ENCODE measurements around the gene RAB11FIP4.

RAB11FIP4 gene

GRCh38 chr17:31527606-31528005, 136.1 kb downstream of the RAB11FIP4 start:
- FAIRE-seq = no peak

- FAIRE-seq = no peak
Measured at GRCh38 chr17:31528291-31528874, 136.9 kb downstream of the RAB11FIP4 start.

GRCh38 chr17:31529841-31530251, 138.4 kb downstream of the RAB11FIP4 start:
- FAIRE-seq = no peak

GRCh38 chr17:31530391-31530985, 139.0 kb downstream of the RAB11FIP4 start:
- no peak for FAIRE-seq

- FAIRE-seq = no peak
Measured at GRCh38 chr17:31531336-31531980, 140.0 kb downstream of the RAB11FIP4 start.

- no peak for FAIRE-seq
Measured at GRCh38 chr17:31532081-31532480, 140.6 kb downstream of the RAB11FIP4 start.

GRCh38 chr17:31532526-31532925, 141.1 kb downstream of the RAB11FIP4 start:
- no peak for FAIRE-seq

- no peak for FAIRE-seq
Measured at GRCh38 chr17:31533546-31534155, 142.2 kb downstream of the RAB11FIP4 start.

- no peak for FAIRE-seq
Measured at GRCh38 chr17:31534223-31534888, 142.9 kb downstream of the RAB11FIP4 start.

GRCh38 chr17:31535581-31535981, 144.1 kb downstream of the RAB11FIP4 start:
- FAIRE-seq = no peak

- FAIRE-seq = no peak
Measured at GRCh38 chr17:31536451-31536850, 145.0 kb downstream of the RAB11FIP4 start.

- FAIRE-seq = no peak
Measured at GRCh38 chr17:31537565-31538011, 146.1 kb downstream of the RAB11FIP4 start.

- FAIRE-seq = no peak
Measured at GRCh38 chr17:31538080-31538762, 146.7 kb downstream of the RAB11FIP4 start.

GRCh38 chr17:31540602-31541307, 149.3 kb downstream of the RAB11FIP4 start:
- FAIRE-seq = no peak

- no peak for FAIRE-seq
Measured at GRCh38 chr17:31541559-31541958, 150.1 kb downstream of the RAB11FIP4 start.

GRCh38 chr17:31544186-31544585, 152.7 kb downstream of the RAB11FIP4 start:
- FAIRE-seq = no peak

GRCh38 chr17:31546650-31547049, 155.2 kb downstream of the RAB11FIP4 start:
- no peak for FAIRE-seq

- no peak for FAIRE-seq
Measured at GRCh38 chr17:31548709-31549108, 157.2 kb downstream of the RAB11FIP4 start.

GRCh38 chr17:31549121-31549524, 157.6 kb downstream of the RAB11FIP4 start:
- FAIRE-seq = no peak

GRCh38 chr17:31549525-31550388, 158.3 kb downstream of the RAB11FIP4 start:
- FAIRE-seq = no peak

Data from G401.6 (cell line).